ENCODE data around the gene KIAA1217. TPM values are rescaled to one million over a fixed set of nuclear protein-coding genes. Genes with fewer than 3 reads are reported as not detected.

KIAA1217 gene
- total RNA-seq, 1 experiment from 2014 or later, result 6.4 TPM

GRCh38 chr10:24229909-24230308 is 21.0 kb downstream of the KIAA1217 start:
- DNase-seq, result no peak
- Histone ChIP-seq H3K27me3 (no peaks in the 10 kb centered on the region), H3K4me3 (no peak overlapping the region), H3K9me3 (no peaks in the 10 kb centered on the region), H3K36me3 (no peaks in the 10 kb centered on the region)

DNA sequence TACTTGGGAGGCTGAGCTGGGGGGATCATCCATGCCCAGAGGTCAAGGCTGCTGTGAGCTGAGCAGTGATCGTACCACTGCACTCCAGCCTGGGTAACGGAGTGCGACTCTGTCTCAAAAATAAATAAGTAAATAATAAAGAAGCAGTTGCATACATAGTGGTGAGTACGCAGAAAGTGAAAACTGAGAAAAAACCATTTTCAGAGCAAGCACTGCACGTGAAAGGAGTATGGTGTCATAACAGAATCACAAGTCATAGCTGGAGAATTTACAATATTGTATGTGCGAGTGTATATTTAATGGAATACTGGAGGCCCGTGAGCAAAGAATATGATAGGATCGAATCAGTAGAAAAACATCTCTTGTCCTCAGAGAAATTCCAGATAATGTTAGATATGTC is 22.3 kb downstream of the KIAA1217 start:
- DNase-seq, result no peak
- H3K9me3 ChIP-seq, result no peaks in the 10 kb centered on the region
- H3K27me3 ChIP-seq, result no peaks in the 10 kb centered on the region
- H3K4me3 ChIP-seq, result no peak overlapping the region
- no peaks in the 10 kb centered on the region for H3K36me3 ChIP-seq

- no peaks in the 10 kb centered on the region for H3K9me3 ChIP-seq
- no peak overlapping the region for H3K4me3 ChIP-seq
- no peaks in the 10 kb centered on the region for H3K27me3 ChIP-seq
- no peaks in the 10 kb centered on the region for H3K36me3 ChIP-seq
- no peak for DNase-seq
Measured at GRCh38 chr10:24234784-24235183, 25.8 kb downstream of the KIAA1217 start.

GRCh38 chr10:24235471-24235870 is 26.5 kb downstream of the KIAA1217 start:
- Histone ChIP-seq H3K36me3 (no peaks in the 10 kb centered on the region), H3K27me3 (no peaks in the 10 kb centered on the region; the same call in 1 of the 2 replicates), H3K4me3 (no peak overlapping the region), H3K9me3 (no peaks in the 10 kb centered on the region)
- no peak for DNase-seq

- H3K4me3 ChIP-seq, result no peak overlapping the region
- no peaks in the 10 kb centered on the region for H3K36me3 ChIP-seq
- no peaks in the 10 kb centered on the region for H3K9me3 ChIP-seq
- H3K27me3 ChIP-seq, result no peaks in the 10 kb centered on the region; the same call in 1 of the 2 replicates
- DNase-seq, result no peak
Measured at GRCh38 chr10:24237801-24238395, 29.0 kb downstream of the KIAA1217 start.

DNA sequence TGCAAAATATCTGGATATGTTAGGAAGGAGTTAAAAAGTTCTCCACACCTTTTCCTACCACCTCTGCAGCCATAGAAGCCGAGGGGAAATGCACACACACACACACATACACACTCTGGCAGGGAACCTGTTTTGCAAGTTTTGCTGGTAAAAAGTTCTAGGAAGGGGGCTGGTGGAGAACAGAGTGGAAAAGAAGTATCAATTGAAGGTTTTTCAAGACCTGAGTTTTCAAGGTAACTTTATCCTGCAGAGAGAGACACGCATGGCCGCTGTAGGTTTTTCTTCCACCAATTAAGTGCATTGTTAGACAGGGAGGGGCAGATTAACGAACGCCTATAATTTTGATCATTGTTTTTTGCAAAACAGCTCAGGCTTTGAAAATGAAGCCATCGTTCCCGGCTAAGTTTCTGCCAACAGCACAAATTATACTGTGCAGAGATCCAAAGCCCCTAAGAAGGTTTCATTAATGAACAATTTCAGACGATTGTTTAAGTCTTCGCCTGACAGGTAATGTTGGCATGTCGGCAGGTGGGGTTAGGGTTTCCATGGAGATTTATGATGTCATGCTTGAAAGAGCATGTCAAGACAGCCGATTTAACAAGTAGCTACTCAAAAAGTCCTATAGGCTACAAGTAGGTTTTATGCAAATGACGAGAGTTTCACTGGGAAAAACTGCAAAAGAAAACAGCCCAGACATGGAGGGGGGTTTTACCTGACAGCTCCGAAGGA is 29.7 kb downstream of the KIAA1217 start:
- Histone ChIP-seq H3K4me3 (no peak overlapping the region), H3K9me3 (no peaks in the 10 kb centered on the region), H3K27me3 (no peaks in the 10 kb centered on the region; the same call in 1 of the 2 replicates), H3K36me3 (no peaks in the 10 kb centered on the region)
- no peak for DNase-seq

- DNase-seq, result no peak
- H3K9me3 ChIP-seq, result no peaks in the 10 kb centered on the region
- no peak overlapping the region for H3K4me3 ChIP-seq
- H3K27me3 ChIP-seq, result no peaks in the 10 kb centered on the region; the same call in 1 of the 2 replicates
- H3K36me3 ChIP-seq, result no peaks in the 10 kb centered on the region
Measured at GRCh38 chr10:24239289-24240040, 30.5 kb downstream of the KIAA1217 start.

GRCh38 chr10:24240041-24240751 is 31.3 kb downstream of the KIAA1217 start:
- Histone ChIP-seq H3K27me3 (no peaks in the 10 kb centered on the region; the same call in 1 of the 2 replicates), H3K9me3 (no peaks in the 10 kb centered on the region), H3K4me3 (no peak overlapping the region), H3K36me3 (no peaks in the 10 kb centered on the region)
- DNase-seq, result no peak

DNA sequence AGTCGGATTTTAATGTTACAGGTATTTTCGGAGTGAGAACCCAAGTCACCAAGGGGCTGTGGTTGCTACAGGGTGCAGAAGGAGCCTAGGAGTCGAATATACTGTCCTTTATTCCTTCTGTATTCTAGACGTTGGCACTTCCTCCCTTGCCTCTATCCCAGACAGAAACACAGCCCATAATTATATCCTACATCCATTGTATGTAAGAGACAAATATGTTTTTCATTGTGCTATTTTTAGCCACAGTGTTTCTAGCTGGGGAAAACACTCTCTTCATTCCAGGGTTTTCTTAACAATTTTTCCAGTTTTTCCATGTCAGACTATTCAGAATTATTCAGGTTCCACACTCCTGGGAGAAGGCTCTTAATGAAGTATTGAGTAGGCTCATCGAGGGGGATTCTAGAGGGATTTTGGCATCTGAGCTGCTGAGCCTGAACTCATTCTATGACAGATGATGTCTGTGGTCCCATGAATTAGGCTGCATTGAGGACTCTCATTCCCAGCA is 32.6 kb downstream of the KIAA1217 start:
- Histone ChIP-seq H3K27me3 (no peaks in the 10 kb centered on the region; the same call in 1 of the 2 replicates), H3K4me3 (no peak overlapping the region), H3K9me3 (no peaks in the 10 kb centered on the region), H3K36me3 (no peaks in the 10 kb centered on the region)
- no peak for DNase-seq

- Histone ChIP-seq H3K4me3 (no peak overlapping the region), H3K36me3 (no peaks in the 10 kb centered on the region), H3K9me3 (no peaks in the 10 kb centered on the region), H3K27me3 (no peaks in the 10 kb centered on the region; the same call in 1 of the 2 replicates)
- DNase-seq, result no peak
Measured at GRCh38 chr10:24242562-24242961, 33.6 kb downstream of the KIAA1217 start.

GRCh38 chr10:24246365-24246764 is 37.4 kb downstream of the KIAA1217 start:
- H3K9me3 ChIP-seq, result no peaks in the 10 kb centered on the region
- H3K4me3 ChIP-seq, result no peak overlapping the region
- H3K36me3 ChIP-seq, result no peaks in the 10 kb centered on the region
- no peak for DNase-seq
- H3K27me3 ChIP-seq, result no peaks in the 10 kb centered on the region

DNA sequence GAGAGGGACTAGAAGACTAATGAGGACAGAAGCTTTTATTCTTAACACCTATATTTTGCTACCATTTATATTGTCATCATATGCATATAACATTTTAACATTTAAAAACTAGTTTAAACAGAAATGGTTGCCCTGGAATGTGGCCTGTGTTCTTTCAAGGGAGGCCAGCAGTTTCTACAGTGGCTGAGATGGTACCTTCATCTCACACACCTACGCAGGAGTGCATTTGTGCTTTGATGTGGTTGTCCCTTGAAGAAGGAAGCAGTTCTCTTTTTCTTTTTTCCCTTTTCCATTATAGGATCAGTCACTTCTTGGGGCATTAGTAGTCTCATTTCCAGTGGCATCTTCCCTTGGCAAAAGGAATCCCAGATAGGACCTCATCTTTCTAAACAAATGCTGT is 38.9 kb downstream of the KIAA1217 start:
- DNase-seq, result no peak
- no peaks in the 10 kb centered on the region for H3K27me3 ChIP-seq
- no peak overlapping the region for H3K4me3 ChIP-seq
- H3K9me3 ChIP-seq, result no peaks in the 10 kb centered on the region
- no peaks in the 10 kb centered on the region for H3K36me3 ChIP-seq

GRCh38 chr10:24249829-24250415 is 41.0 kb downstream of the KIAA1217 start:
- Histone ChIP-seq H3K4me3 (no peak overlapping the region), H3K36me3 (no peaks in the 10 kb centered on the region), H3K9me3 (no peaks in the 10 kb centered on the region), H3K27me3 (no peaks in the 10 kb centered on the region)
- no peak for DNase-seq

DNA sequence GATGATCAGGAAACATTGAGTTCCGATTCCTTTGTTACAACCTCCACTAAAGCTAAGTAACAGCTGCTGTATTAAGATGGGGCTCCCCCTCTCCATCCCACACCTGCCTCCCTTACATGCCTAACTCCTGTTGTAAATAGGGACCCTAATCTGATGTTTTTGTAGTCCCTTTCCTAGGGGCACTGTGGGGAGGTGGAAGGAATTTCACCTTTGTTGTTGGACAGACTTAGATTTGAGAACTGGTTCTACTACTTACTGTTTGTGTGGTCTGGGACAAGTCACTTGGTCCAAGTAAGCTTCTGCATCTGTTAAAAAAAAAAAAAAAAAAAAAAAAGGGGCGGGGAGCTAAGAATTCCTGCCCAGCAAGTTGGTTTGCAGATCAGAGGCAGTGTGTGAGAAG is 42.6 kb downstream of the KIAA1217 start:
- Histone ChIP-seq H3K27me3 (no peaks in the 10 kb centered on the region), H3K36me3 (no peaks in the 10 kb centered on the region), H3K4me3 (no peak overlapping the region), H3K9me3 (no peaks in the 10 kb centered on the region)
- no peak for DNase-seq

DNA sequence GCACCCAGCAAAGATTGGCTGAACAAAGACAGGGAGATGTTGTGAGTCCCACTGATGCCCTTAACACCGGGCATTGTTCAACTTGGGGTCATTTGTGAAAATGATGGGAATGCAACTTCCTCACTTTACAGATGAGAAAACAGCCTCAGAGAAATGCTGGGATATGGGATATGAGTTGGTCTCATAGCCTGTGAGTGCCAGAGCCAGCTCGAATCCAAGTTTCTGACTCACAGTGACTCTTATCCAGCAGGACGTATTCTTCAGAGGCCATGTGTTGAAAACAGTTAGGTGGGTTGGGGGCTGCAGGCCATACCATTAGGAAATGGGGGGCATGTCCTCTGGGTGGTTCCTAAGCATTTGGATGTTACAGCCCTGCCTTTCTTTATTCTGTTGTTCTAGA is 45.2 kb downstream of the KIAA1217 start:
- H3K4me3 ChIP-seq, result no peak overlapping the region
- peak; percentile 64 for DNase-seq
- H3K27me3 ChIP-seq, result no peaks in the 10 kb centered on the region
- no peaks in the 10 kb centered on the region for H3K36me3 ChIP-seq
- no peaks in the 10 kb centered on the region for H3K9me3 ChIP-seq

DNA sequence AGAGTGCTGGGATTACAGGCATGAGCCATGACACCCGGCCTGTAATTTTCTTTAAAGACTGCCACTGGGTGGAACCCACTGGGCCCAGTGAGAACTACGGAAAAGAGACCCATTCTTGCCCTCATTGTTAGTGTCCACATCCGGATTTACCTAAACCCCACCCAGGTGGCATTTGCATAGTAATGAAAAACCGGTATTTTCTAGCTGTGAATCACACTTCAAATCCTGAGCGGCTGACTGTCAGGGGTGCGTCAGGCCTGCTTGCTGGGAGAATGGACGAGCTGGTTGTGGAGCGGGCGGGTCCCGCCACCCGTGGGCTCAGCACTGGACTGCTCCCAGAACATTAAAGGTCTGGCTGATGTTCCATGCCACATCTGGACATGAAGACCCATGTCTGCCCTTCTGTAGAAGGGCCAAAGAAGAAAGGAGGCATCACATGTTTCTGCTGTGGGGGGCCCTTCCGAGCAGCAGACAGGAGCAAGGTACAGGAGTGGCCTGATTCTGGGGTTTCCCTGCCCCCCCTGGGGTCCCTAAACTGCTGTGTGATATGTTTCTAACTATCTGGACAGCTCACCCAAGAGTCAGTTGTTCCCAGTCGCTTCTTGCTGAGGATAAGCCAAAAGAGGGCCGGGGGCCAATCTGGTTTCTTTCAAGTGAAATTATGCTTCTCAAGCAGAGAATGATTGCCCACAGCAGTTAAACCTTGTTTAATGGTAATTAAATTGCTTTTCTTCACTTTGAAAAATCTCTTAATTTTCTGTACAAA is 46.4 kb downstream of the KIAA1217 start:
- no peak for DNase-seq
- Histone ChIP-seq H3K4me3 (no peak overlapping the region), H3K27me3 (no peaks in the 10 kb centered on the region), H3K9me3 (no peaks in the 10 kb centered on the region), H3K36me3 (no peaks in the 10 kb centered on the region)
